Astrocyte (in vitro differentiated cells and primary cell): ENCODE measurements around the gene CASP3. TPM values are rescaled to one million over a fixed set of nuclear protein-coding genes. Genes with fewer than 3 reads are reported as not detected.
"Not testable (repeated sequence)": the region's sequence is repeated elsewhere in the genome, so short reads cannot be mapped to it uniquely, and the experiment has no call there.

Source experiments
- DNase-seq: peaks from one replicate; pipeline ENCODE4 v3.0.0-alpha.2; 2010; ENCODE audit warnings: low read depth
- FAIRE-seq: peaks from 2 replicates; lab custom pipeline; 2011; peaks lifted over from hg19 to GRCh38; lab: Jason Lieb, UNC
- H2AFZ ChIP-seq: 2 replicates; pipeline ENCODE4 v1.6.0; 2012; ENCODE audit warnings: low read depth, low read length, inconsistent platforms
- H3K27ac ChIP-seq: 2 replicates; pipeline ENCODE4 v1.5.1; 2011; ENCODE audit warnings: low read depth, low read length, inconsistent platforms
- H3K27me3 ChIP-seq: 2 replicates; pipeline ENCODE4 v1.6.0; 2011; ENCODE audit warnings: low read length, inconsistent platforms; ENCODE audit not compliant: insufficient read depth
- H3K36me3 ChIP-seq: 2 replicates; pipeline ENCODE4 v1.5.1; 2011; ENCODE audit warnings: low read length, inconsistent platforms; ENCODE audit not compliant: insufficient read depth
- H3K4me1 ChIP-seq: 2 replicates; pipeline ENCODE4 v1.5.1; 2011; ENCODE audit warnings: low read length, inconsistent platforms; ENCODE audit not compliant: insufficient read depth
- H3K4me2 ChIP-seq: 2 replicates; pipeline ENCODE4 v1.6.0; 2012; ENCODE audit warnings: low read length, inconsistent platforms
- H3K4me3 ChIP-seq: 2 replicates; pipeline ENCODE4 v1.5.1; 2011; ENCODE audit warnings: low read depth, mild to moderate bottlenecking, low read length, inconsistent platforms; ENCODE audit not compliant: insufficient read depth
- H3K79me2 ChIP-seq: 2 replicates; pipeline ENCODE4 v1.6.0; 2012; ENCODE audit warnings: mild to moderate bottlenecking, low read length, inconsistent platforms; ENCODE audit not compliant: insufficient read depth
- H3K9ac ChIP-seq: 2 replicates; pipeline ENCODE4 v1.6.0; 2012; ENCODE audit warnings: mild to moderate bottlenecking, low read length, inconsistent platforms
- H3K9me3 ChIP-seq: 2 replicates; pipeline ENCODE4 v1.5.1; 2012; ENCODE audit warnings: low read depth, mild to moderate bottlenecking, low read length, inconsistent platforms; ENCODE audit not compliant: insufficient read depth
- H4K20me1 ChIP-seq: 2 replicates; pipeline ENCODE4 v1.6.0; 2012; ENCODE audit warnings: low read length, inconsistent platforms; ENCODE audit not compliant: insufficient read depth
- H3K27ac Mint-ChIP-seq: one replicate; pipeline ENCODE4 v1.8.0; 2021; ENCODE audit warnings: mild to moderate bottlenecking, mixed read lengths; ENCODE audit not compliant: unreplicated experiment
- H3K27me3 Mint-ChIP-seq: one replicate; pipeline ENCODE4 v1.8.0; 2021; ENCODE audit warnings: low read depth, mixed read lengths; ENCODE audit not compliant: unreplicated experiment
- H3K36me3 Mint-ChIP-seq: one replicate; pipeline ENCODE4 v1.8.0; 2021; ENCODE audit warnings: low read depth, mixed read lengths; ENCODE audit not compliant: unreplicated experiment
- H3K4me1 Mint-ChIP-seq: one replicate; pipeline ENCODE4 v1.8.0; 2021; ENCODE audit warnings: low read depth, mixed read lengths; ENCODE audit not compliant: unreplicated experiment
- H3K4me3 Mint-ChIP-seq: one replicate; pipeline ENCODE4 v1.8.0; 2021; ENCODE audit warnings: mild to moderate bottlenecking, moderate library complexity, mixed read lengths; ENCODE audit not compliant: unreplicated experiment
- H3K9me3 Mint-ChIP-seq: one replicate; pipeline ENCODE4 v1.8.0; 2021; ENCODE audit warnings: mild to moderate bottlenecking, mixed read lengths; ENCODE audit not compliant: unreplicated experiment
- EZH2 ChIP-seq: IDR thresholded peaks from 2 replicates; pipeline ENCODE4 v1.6.1; 2012; ENCODE audit warnings: mild to moderate bottlenecking, low read length, inconsistent platforms; ENCODE audit not compliant: insufficient read depth
- total RNA-seq: library from RNA; stranded (reverse); gene quantifications from 2 replicates; pipeline ENCODE4 v1.2.1, GENCODE V29; 2021
- TF ChIP-seq, protein P1 (sequence below): IDR thresholded peaks from 2 replicates; pipeline ENCODE4 v1.5.1; 2011; ENCODE audit warnings: low read depth, mild to moderate bottlenecking, inconsistent platforms, low read length, moderate library complexity; ENCODE audit not compliant: insufficient read depth

CASP3 gene
- total RNA-seq, 1 donor from 2014 or later = 44.8 TPM

DNA sequence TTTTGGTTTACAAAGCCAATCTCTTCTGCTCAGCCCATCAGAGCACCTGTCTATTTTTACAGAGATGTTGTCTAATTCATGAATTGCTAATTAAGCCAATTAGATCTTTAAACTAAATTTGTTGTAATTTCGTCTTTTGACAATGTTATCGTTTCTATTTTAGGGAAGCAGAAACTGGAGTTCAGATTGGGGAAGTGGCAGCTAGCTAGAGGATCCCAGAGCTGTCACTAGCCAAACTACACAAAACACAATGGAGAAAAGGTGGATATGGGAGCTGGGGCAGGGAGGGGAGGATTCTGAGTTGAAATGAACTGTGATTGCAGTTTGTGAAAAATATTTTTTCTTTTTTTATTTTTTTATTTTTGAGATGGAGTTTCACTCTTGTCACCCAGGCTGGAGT lies 35.8 kb downstream of the CASP3 start:
- H3K27ac ChIP-seq = no peak overlapping the region
- no peak overlapping the region for H3K4me3 ChIP-seq
- no peak overlapping the region for H2AFZ ChIP-seq
- FAIRE-seq (no peak), DNase-seq (no peak)
- peaks cover 3% of the 10 kb centered on the region for H3K27me3 Mint-ChIP-seq
- no peaks in the 10 kb centered on the region for H3K4me1 Mint-ChIP-seq
- no peaks in the 10 kb centered on the region for H4K20me1 ChIP-seq
- peaks cover 9% of the 10 kb centered on the region for H3K9me3 Mint-ChIP-seq
- H3K4me2 ChIP-seq = no peak overlapping the region
- no peak overlapping the region for H3K9ac ChIP-seq
- H3K27me3 ChIP-seq = no peaks in the 10 kb centered on the region
- TF ChIP-seq, protein P1, sequence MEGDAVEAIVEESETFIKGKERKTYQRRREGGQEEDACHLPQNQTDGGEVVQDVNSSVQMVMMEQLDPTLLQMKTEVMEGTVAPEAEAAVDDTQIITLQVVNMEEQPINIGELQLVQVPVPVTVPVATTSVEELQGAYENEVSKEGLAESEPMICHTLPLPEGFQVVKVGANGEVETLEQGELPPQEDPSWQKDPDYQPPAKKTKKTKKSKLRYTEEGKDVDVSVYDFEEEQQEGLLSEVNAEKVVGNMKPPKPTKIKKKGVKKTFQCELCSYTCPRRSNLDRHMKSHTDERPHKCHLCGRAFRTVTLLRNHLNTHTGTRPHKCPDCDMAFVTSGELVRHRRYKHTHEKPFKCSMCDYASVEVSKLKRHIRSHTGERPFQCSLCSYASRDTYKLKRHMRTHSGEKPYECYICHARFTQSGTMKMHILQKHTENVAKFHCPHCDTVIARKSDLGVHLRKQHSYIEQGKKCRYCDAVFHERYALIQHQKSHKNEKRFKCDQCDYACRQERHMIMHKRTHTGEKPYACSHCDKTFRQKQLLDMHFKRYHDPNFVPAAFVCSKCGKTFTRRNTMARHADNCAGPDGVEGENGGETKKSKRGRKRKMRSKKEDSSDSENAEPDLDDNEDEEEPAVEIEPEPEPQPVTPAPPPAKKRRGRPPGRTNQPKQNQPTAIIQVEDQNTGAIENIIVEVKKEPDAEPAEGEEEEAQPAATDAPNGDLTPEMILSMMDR = no peak
- TF ChIP-seq EZH2 = no peak
- H3K9me3 ChIP-seq = peaks cover 4% of the 10 kb centered on the region
- no peaks in the 10 kb centered on the region for H3K79me2 ChIP-seq
- no peaks in the 10 kb centered on the region for H3K4me1 ChIP-seq
- no peaks in the 10 kb centered on the region for H3K36me3 ChIP-seq
- H3K36me3 Mint-ChIP-seq = peaks cover 3% of the 10 kb centered on the region
- no peak overlapping the region for H3K27ac Mint-ChIP-seq
- no peak overlapping the region for H3K4me3 Mint-ChIP-seq

DNA sequence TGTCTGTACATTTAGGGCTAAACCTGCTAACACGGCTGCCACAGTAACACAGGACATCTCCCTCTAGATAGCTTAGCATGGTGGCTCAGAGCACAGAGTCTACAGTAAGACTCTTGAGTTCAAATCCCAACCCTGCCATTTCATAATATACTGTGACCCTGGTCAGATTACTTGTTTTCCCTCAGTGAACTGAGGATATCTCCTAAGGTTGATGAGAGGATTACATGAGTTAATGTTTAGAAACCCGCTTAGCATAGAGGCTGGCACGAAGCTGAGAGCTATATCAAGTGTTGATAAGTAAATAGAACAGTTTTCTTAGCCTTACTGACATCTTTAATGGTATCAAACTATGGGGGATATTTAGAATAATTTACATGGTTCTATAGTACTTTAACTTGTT lies 37.2 kb downstream of the CASP3 start:
- FAIRE-seq = no peak
- TF ChIP-seq, protein P1 = no peak
- no peak for TF ChIP-seq EZH2

DNA sequence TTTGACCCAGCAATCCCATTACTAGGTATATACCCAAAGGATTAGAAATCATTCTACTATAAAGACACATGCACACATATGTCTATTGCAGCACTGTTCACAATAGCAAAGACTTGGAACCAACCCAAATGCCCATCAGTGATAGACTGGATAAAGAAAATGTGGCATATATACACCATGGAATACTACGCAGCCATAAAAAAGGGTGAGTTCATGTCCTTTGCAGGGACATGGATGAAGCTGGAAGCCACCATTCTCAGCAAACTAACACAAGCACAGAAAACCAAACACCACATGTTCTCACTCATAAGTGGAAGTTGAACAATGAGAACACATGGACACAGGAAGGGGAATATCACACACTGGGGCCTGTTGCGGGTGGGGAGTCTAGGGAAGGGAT lies 41.8 kb downstream of the CASP3 start:
- H3K27me3 ChIP-seq, H3K79me2 ChIP-seq, H3K36me3 ChIP-seq, H3K4me2 ChIP-seq, DNase-seq, H4K20me1 ChIP-seq, FAIRE-seq, H3K4me3 Mint-ChIP-seq, H3K36me3 Mint-ChIP-seq, H3K9ac ChIP-seq, H3K4me1 Mint-ChIP-seq, H3K27ac Mint-ChIP-seq, H3K4me3 ChIP-seq, H2AFZ ChIP-seq, H3K4me1 ChIP-seq, H3K27ac ChIP-seq, H3K27me3 Mint-ChIP-seq, H3K9me3 ChIP-seq: not testable (repeated sequence)
- peaks cover 32% of the 10 kb centered on the region for H3K9me3 Mint-ChIP-seq

More for the DNA sequence above, 37.2 kb downstream of the CASP3 start:
- Mint-ChIP-seq H3K4me3 (no peak overlapping the region), H3K4me1 (no peaks in the 10 kb centered on the region), H3K9me3 (peaks cover 10% of the 10 kb centered on the region), H3K27ac (no peak overlapping the region), H3K36me3 (peaks cover 3% of the 10 kb centered on the region), H3K27me3 (peaks cover 3% of the 10 kb centered on the region)
- Histone ChIP-seq H3K4me3 (no peak overlapping the region), H3K4me1 (no peaks in the 10 kb centered on the region), H3K36me3 (no peaks in the 10 kb centered on the region), H3K27me3 (no peaks in the 10 kb centered on the region), H3K79me2 (no peaks in the 10 kb centered on the region), H2AFZ (no peak overlapping the region), H3K4me2 (no peak overlapping the region), H4K20me1 (no peaks in the 10 kb centered on the region), H3K9me3 (peaks cover 4% of the 10 kb centered on the region), H3K9ac (no peak overlapping the region), H3K27ac (no peak overlapping the region)
- DNase-seq = no peak

DNA sequence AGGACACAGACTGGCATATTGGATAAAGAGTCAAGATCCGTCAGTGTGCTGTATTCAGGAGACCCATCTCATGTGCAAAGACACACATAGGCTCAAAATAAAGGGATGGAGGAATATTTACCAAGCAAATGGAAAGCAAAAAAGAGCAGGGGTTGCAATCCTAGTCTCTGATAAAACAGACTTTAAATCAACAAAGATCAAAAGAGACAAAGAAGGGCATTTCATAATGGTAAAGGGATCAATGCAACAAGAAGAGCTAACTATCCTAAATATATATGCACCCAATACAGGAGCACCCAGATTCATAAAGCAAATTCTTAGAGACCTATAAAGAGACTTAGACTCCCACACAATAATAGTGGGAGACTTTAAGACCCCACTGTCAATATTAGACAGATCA lies 46.4 kb downstream of the CASP3 start:
- H3K4me1 ChIP-seq, H3K36me3 ChIP-seq, H3K4me3 ChIP-seq, H4K20me1 ChIP-seq, DNase-seq, H3K36me3 Mint-ChIP-seq, H3K9me3 ChIP-seq, H3K9ac ChIP-seq, H3K27me3 ChIP-seq, H3K4me3 Mint-ChIP-seq, H3K79me2 ChIP-seq, H2AFZ ChIP-seq, H3K27ac ChIP-seq, H3K4me2 ChIP-seq, H3K27me3 Mint-ChIP-seq, H3K27ac Mint-ChIP-seq, FAIRE-seq: not testable (repeated sequence)
- Mint-ChIP-seq H3K9me3 (peaks cover 32% of the 10 kb centered on the region), H3K4me1 (peaks cover 17% of the 10 kb centered on the region)

DNA sequence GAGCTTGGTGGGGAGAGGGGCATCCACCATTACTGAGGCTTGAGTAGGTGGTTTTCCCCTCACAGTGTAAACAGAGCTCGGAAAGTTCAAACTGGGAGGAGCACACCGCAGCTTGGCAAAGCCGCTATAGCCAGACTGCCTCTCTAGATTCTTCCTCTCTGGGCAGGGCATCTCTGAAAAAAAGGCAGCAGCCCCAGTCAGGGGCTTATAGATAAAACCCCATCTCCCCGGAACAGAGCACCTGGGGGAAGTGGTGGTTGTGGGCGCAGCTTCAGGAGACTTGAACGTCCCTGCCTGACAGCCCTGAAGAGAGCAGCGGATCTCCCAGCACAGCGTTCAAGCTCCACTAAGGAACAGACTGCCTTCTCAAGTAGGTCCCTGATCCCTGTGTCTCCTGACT lies 48.3 kb downstream of the CASP3 start:
- not testable (repeated sequence) for H3K4me1 ChIP-seq, H3K27ac Mint-ChIP-seq, H3K27me3 ChIP-seq, FAIRE-seq, H3K27ac ChIP-seq, H3K4me3 Mint-ChIP-seq, H3K4me3 ChIP-seq, H3K4me2 ChIP-seq, H3K79me2 ChIP-seq, H3K9ac ChIP-seq, H4K20me1 ChIP-seq, DNase-seq, H3K9me3 ChIP-seq, H3K36me3 ChIP-seq, H3K36me3 Mint-ChIP-seq, H3K27me3 Mint-ChIP-seq, H2AFZ ChIP-seq
- Mint-ChIP-seq H3K9me3 (peaks cover 27% of the 10 kb centered on the region), H3K4me1 (peaks cover 25% of the 10 kb centered on the region)
